Thoracic aorta (tissue), 2 donors: Measurements from ENCODE around the gene CTSH. TPM values are rescaled to one million over a fixed set of nuclear protein-coding genes. Genes with fewer than 3 reads are reported as not detected.

Experiments
- ATAC-seq: fragments of 150-250 bp; one replicate; pipeline ENCODE4 v1.8.0; 2017; ENCODE audit warnings: low read depth; ENCODE audit not compliant: insufficient number of reproducible peaks, low FRiP score
- DNase-seq: peaks from one replicate; pipeline ENCODE4 v3.0.0-alpha.2; 2020; ENCODE audit warnings: low spot score
- H3K27ac ChIP-seq, 2 donors: fragments of 200-600 bp; sonication (generic); 1 replicate in 1 of 2; 2 replicates in 1 of 2; pipeline ENCODE4 v1.5.1; 2016; ENCODE audit warnings: mild to moderate bottlenecking in 2 of 2, moderate library complexity in 2 of 2
- H3K27me3 ChIP-seq: fragments of 200-600 bp; sonication (generic); replicated peaks from 2 replicates; pipeline ENCODE4 v1.6.0; 2016; ENCODE audit warnings: mild to moderate bottlenecking; ENCODE audit not compliant: insufficient read depth
- H3K36me3 ChIP-seq: fragments of 200-600 bp; sonication (generic); one replicate; pipeline ENCODE4 v1.5.1; 2016
- H3K4me1 ChIP-seq, 2 donors: fragments of 200-600 bp; sonication (generic); 1 replicate in 1 of 2; 2 replicates in 1 of 2; pipeline versions ENCODE4 v1.5.1 to v1.6.0; 2016; ENCODE audit warnings: low read depth in 2 of 2, mild to moderate bottlenecking in 1 of 2; ENCODE audit not compliant: control insufficient read depth in 1 of 2
- H3K4me3 ChIP-seq: fragments of 200-600 bp; sonication (generic); 2 replicates; pipeline ENCODE4 v1.5.1; 2016; ENCODE audit warnings: mild to moderate bottlenecking
- H3K9me3 ChIP-seq: fragments of 200-600 bp; sonication (generic); 2 replicates; pipeline ENCODE4 v1.5.1; 2016
- total RNA-seq, 2 donors: library from RNA; depleted of rRNA; stranded (reverse); fragments of >200 nt; gene quantifications; one replicate each; pipeline versions ENCODE4 v1.1.0 to v1.2.3, GENCODE V29; 2016
- TF ChIP-seq, protein P1 (sequence below): fragments of 200-600 bp; sonication (generic); IDR thresholded peaks from one replicate; pipeline ENCODE4 v1.5.1; 2019; ENCODE audit warnings: antibody characterized with exemption

CTSH gene
- total RNA-seq, 2 donors from 2014 or later: 136 to 149 TPM

DNA sequence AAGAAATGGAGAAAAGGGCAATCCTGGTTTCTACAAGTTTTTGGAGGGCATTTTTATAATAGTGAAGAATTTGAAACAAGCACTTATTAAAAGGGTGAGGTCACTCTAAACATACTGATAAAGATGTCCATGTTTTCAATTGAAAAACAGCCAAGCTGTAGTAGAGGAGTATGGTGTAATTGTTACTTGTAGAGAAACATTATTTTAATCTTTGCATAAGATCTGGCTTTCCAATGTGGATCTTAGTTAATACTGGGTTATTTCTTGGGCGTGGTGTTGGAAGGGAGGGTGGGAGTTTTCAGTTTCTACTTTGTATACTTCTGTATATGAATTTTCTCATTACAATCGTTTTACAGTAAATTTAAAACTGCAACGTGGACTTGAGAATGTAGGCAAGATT, 49.4 kb downstream of the CTSH start:
- ATAC-seq: no peak
- Histone ChIP-seq H3K4me1 (no peaks in the 10 kb centered on the region), H3K36me3 (peaks cover 70% of the 10 kb centered on the region), H3K27ac (no peak overlapping the region), H3K27me3 (no peaks in the 10 kb centered on the region), H3K9me3 (no peaks in the 10 kb centered on the region), H3K4me3 (no peak overlapping the region)
- no peak for DNase-seq
- TF ChIP-seq, protein P1, sequence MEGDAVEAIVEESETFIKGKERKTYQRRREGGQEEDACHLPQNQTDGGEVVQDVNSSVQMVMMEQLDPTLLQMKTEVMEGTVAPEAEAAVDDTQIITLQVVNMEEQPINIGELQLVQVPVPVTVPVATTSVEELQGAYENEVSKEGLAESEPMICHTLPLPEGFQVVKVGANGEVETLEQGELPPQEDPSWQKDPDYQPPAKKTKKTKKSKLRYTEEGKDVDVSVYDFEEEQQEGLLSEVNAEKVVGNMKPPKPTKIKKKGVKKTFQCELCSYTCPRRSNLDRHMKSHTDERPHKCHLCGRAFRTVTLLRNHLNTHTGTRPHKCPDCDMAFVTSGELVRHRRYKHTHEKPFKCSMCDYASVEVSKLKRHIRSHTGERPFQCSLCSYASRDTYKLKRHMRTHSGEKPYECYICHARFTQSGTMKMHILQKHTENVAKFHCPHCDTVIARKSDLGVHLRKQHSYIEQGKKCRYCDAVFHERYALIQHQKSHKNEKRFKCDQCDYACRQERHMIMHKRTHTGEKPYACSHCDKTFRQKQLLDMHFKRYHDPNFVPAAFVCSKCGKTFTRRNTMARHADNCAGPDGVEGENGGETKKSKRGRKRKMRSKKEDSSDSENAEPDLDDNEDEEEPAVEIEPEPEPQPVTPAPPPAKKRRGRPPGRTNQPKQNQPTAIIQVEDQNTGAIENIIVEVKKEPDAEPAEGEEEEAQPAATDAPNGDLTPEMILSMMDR: no peak

GRCh38 chr15:78893538-78893937, 51.3 kb downstream of the CTSH start:
- ATAC-seq (no peak), DNase-seq (no peak)
- H3K4me1 ChIP-seq: no peaks in the 10 kb centered on the region
- no peak overlapping the region for H3K4me3 ChIP-seq
- peaks cover 60% of the 10 kb centered on the region for H3K36me3 ChIP-seq
- TF ChIP-seq, protein P1: no peak
- H3K27me3 ChIP-seq: no peaks in the 10 kb centered on the region
- H3K27ac ChIP-seq: no peak overlapping the region
- no peaks in the 10 kb centered on the region for H3K9me3 ChIP-seq

GRCh38 chr15:78889000-78889399, 55.8 kb downstream of the CTSH start:
- H3K27me3 ChIP-seq: no peaks in the 10 kb centered on the region
- no peak overlapping the region for H3K27ac ChIP-seq
- no peak for ATAC-seq
- no peak overlapping the region for H3K4me3 ChIP-seq
- H3K9me3 ChIP-seq: no peaks in the 10 kb centered on the region
- DNase-seq: no peak
- peaks cover 54% of the 10 kb centered on the region for H3K36me3 ChIP-seq
- H3K4me1 ChIP-seq: peaks cover 0 to 21% of the 10 kb centered on the region in 2 donors
- TF ChIP-seq, protein P1: no peak

DNA sequence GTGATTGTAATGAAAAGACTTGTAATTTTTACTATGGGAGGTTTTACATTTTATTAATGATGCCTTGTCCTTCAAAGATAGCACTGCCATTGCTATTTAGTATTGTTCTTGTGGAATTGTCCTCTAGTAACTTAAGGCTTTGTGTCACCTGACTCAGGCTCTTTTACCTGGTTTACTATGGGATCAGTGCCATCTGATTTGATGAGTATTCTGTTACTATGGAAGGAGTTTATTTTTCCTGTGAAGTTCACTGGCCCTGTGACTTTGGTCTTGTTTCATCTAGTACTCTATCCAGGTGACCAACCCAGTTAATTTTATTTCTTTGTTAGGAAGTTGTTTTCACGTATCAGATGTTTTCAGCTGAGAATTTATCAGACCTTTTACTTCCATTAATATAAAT, 63.2 kb downstream of the CTSH start:
- ATAC-seq (no peak), DNase-seq (no peak)
- no peak overlapping the region for H3K27ac ChIP-seq
- H3K4me1 ChIP-seq: peaks cover 40 to 84% of the 10 kb centered on the region in 2 donors
- no peak overlapping the region for H3K4me3 ChIP-seq
- TF ChIP-seq, protein P1: no peak
- H3K9me3 ChIP-seq: no peaks in the 10 kb centered on the region
- peaks cover 11% of the 10 kb centered on the region for H3K36me3 ChIP-seq
- no peaks in the 10 kb centered on the region for H3K27me3 ChIP-seq

GRCh38 chr15:78880813-78881212, 64.0 kb downstream of the CTSH start:
- TF ChIP-seq, protein P1: no peak
- Histone ChIP-seq H3K4me1 (peaks cover 49 to 90% of the 10 kb centered on the region in 2 donors), H3K36me3 (peaks cover 2% of the 10 kb centered on the region), H3K27me3 (no peaks in the 10 kb centered on the region), H3K27ac (no peak overlapping the region), H3K9me3 (no peaks in the 10 kb centered on the region), H3K4me3 (no peak overlapping the region)
- ATAC-seq: no peak
- no peak for DNase-seq
